Astrocyte (in vitro differentiated cells and primary cell): ENCODE measurements around the gene SYT17. TPM values are rescaled to one million over a fixed set of nuclear protein-coding genes. Genes with fewer than 3 reads are reported as not detected.
A peak's percentile ranks its signal among the peaks of the same experiment; 100 is the strongest.
"Not testable (repeated sequence)": the region's sequence is repeated elsewhere in the genome, so short reads cannot be mapped to it uniquely, and the experiment has no call there.

Experiments used
- DNase-seq: peaks from one replicate; pipeline ENCODE4 v3.0.0-alpha.2; 2010; ENCODE audit warnings: low read depth
- FAIRE-seq: peaks from 2 replicates; lab custom pipeline; 2011; peaks lifted over from hg19 to GRCh38; lab: Jason Lieb, UNC
- H2AFZ ChIP-seq: 2 replicates; pipeline ENCODE4 v1.6.0; 2012; ENCODE audit warnings: low read depth, low read length, inconsistent platforms
- H3K27ac ChIP-seq: 2 replicates; pipeline ENCODE4 v1.5.1; 2011; ENCODE audit warnings: low read depth, low read length, inconsistent platforms
- H3K27me3 ChIP-seq: 2 replicates; pipeline ENCODE4 v1.6.0; 2011; ENCODE audit warnings: low read length, inconsistent platforms; ENCODE audit not compliant: insufficient read depth
- H3K36me3 ChIP-seq: 2 replicates; pipeline ENCODE4 v1.5.1; 2011; ENCODE audit warnings: low read length, inconsistent platforms; ENCODE audit not compliant: insufficient read depth
- H3K4me1 ChIP-seq: 2 replicates; pipeline ENCODE4 v1.5.1; 2011; ENCODE audit warnings: low read length, inconsistent platforms; ENCODE audit not compliant: insufficient read depth
- H3K4me2 ChIP-seq: 2 replicates; pipeline ENCODE4 v1.6.0; 2012; ENCODE audit warnings: low read length, inconsistent platforms
- H3K4me3 ChIP-seq: 2 replicates; pipeline ENCODE4 v1.5.1; 2011; ENCODE audit warnings: low read depth, mild to moderate bottlenecking, low read length, inconsistent platforms; ENCODE audit not compliant: insufficient read depth
- H3K79me2 ChIP-seq: 2 replicates; pipeline ENCODE4 v1.6.0; 2012; ENCODE audit warnings: mild to moderate bottlenecking, low read length, inconsistent platforms; ENCODE audit not compliant: insufficient read depth
- H3K9ac ChIP-seq: 2 replicates; pipeline ENCODE4 v1.6.0; 2012; ENCODE audit warnings: mild to moderate bottlenecking, low read length, inconsistent platforms
- H3K9me3 ChIP-seq: 2 replicates; pipeline ENCODE4 v1.5.1; 2012; ENCODE audit warnings: low read depth, mild to moderate bottlenecking, low read length, inconsistent platforms; ENCODE audit not compliant: insufficient read depth
- H4K20me1 ChIP-seq: 2 replicates; pipeline ENCODE4 v1.6.0; 2012; ENCODE audit warnings: low read length, inconsistent platforms; ENCODE audit not compliant: insufficient read depth
- H3K27ac Mint-ChIP-seq: one replicate; pipeline ENCODE4 v1.8.0; 2021; ENCODE audit warnings: mild to moderate bottlenecking, mixed read lengths; ENCODE audit not compliant: unreplicated experiment
- H3K27me3 Mint-ChIP-seq: one replicate; pipeline ENCODE4 v1.8.0; 2021; ENCODE audit warnings: low read depth, mixed read lengths; ENCODE audit not compliant: unreplicated experiment
- H3K36me3 Mint-ChIP-seq: one replicate; pipeline ENCODE4 v1.8.0; 2021; ENCODE audit warnings: low read depth, mixed read lengths; ENCODE audit not compliant: unreplicated experiment
- H3K4me1 Mint-ChIP-seq: one replicate; pipeline ENCODE4 v1.8.0; 2021; ENCODE audit warnings: low read depth, mixed read lengths; ENCODE audit not compliant: unreplicated experiment
- H3K4me3 Mint-ChIP-seq: one replicate; pipeline ENCODE4 v1.8.0; 2021; ENCODE audit warnings: mild to moderate bottlenecking, moderate library complexity, mixed read lengths; ENCODE audit not compliant: unreplicated experiment
- H3K9me3 Mint-ChIP-seq: one replicate; pipeline ENCODE4 v1.8.0; 2021; ENCODE audit warnings: mild to moderate bottlenecking, mixed read lengths; ENCODE audit not compliant: unreplicated experiment
- EZH2 ChIP-seq: IDR thresholded peaks from 2 replicates; pipeline ENCODE4 v1.6.1; 2012; ENCODE audit warnings: mild to moderate bottlenecking, low read length, inconsistent platforms; ENCODE audit not compliant: insufficient read depth
- total RNA-seq: library from RNA; stranded (reverse); gene quantifications from 2 replicates; pipeline ENCODE4 v1.2.1, GENCODE V29; 2021
- TF ChIP-seq, protein P1 (sequence below): IDR thresholded peaks from 2 replicates; pipeline ENCODE4 v1.5.1; 2011; ENCODE audit warnings: low read depth, mild to moderate bottlenecking, inconsistent platforms, low read length, moderate library complexity; ENCODE audit not compliant: insufficient read depth

The SYT17 gene
- total RNA-seq, 1 donor from 2014 or later: 4.8 TPM

DNA sequence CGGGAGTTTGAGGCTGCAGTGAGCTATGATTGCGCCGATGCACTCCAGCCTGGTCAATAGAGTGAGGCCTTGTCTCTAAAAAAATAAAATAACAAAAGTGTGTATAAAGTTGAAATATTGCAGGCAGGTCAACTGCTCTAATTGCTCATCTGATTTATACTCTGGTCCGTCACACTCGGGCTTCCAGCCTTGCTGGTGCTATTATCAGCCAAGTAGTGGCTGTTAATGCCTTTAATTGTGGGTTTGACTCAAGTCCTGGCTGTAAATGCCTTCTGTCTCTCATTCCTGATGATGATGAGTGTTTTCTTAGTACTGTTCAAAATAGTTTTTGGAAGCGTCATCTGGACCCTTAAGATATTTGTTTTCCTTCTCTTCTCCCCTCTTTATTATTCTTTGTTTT is 18.4 kb downstream of the SYT17 start:
- no peak overlapping the region for H3K27ac Mint-ChIP-seq
- H3K27ac ChIP-seq: no peak overlapping the region

DNA sequence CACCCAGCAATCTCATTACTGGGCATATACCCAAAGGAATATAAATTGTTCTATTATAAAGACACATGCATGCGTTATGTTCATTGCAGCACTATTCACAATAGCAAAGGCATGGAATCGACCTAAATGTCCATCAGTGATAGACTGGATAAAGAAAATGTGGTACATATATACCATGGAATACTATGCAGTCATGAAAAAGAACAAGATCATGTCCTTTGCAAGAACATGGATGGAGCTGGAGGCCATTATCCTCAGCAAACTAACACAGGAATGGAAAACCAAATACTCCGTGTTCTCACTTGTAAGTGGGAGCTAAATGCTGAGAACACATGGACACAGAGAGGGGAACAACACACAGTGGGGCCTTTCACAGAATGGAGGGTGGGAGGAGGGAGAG is 19.9 kb downstream of the SYT17 start:
- H3K36me3 Mint-ChIP-seq, H3K27me3 Mint-ChIP-seq, H3K27ac Mint-ChIP-seq, H2AFZ ChIP-seq, H3K27ac ChIP-seq, H3K9me3 ChIP-seq, DNase-seq, H3K4me3 ChIP-seq, H3K4me1 ChIP-seq, FAIRE-seq, H3K4me1 Mint-ChIP-seq, H3K4me2 ChIP-seq, H3K9ac ChIP-seq, H3K9me3 Mint-ChIP-seq, H3K4me3 Mint-ChIP-seq, H4K20me1 ChIP-seq, H3K36me3 ChIP-seq, H3K79me2 ChIP-seq, H3K27me3 ChIP-seq: not testable (repeated sequence)

More for the DNA sequence above, 18.4 kb downstream of the SYT17 start:
- Mint-ChIP-seq H3K27me3 (no peaks in the 10 kb centered on the region), H3K4me1 (peaks cover 9% of the 10 kb centered on the region), H3K9me3 (no peaks in the 10 kb centered on the region), H3K4me3 (no peak overlapping the region), H3K36me3 (peaks cover 5% of the 10 kb centered on the region)
- Histone ChIP-seq H3K9ac (no peak overlapping the region), H3K36me3 (no peaks in the 10 kb centered on the region), H3K79me2 (no peaks in the 10 kb centered on the region), H4K20me1 (no peaks in the 10 kb centered on the region), H3K4me1 (peaks cover 4% of the 10 kb centered on the region), H3K27me3 (no peaks in the 10 kb centered on the region), H3K4me3 (no peak overlapping the region), H3K4me2 (no peak overlapping the region), H2AFZ (no peak overlapping the region), H3K9me3 (no peaks in the 10 kb centered on the region)
- DNase-seq: peak; percentile 20
- no peak for TF ChIP-seq EZH2
- no peak for FAIRE-seq

DNA sequence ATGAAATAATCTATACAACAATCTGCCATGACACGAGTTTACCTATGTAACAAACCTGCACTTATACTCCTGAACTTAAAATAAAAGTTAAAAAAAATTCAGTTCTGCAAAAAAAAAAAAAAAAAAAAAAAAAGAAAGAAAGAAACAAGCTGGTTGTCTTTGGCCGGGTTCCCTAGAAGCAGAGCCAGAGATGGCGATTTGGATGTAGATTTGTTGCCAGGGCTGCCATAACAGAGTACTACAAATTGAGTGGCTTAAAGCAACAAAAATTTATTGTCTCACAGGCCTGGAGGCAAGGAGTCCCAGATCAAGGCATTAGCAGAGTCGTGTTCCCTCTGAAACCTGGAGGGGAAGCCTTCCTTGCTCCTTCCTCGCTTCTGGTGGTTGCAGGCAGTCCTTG is 20.4 kb downstream of the SYT17 start:
- Histone ChIP-seq H3K79me2 (no peaks in the 10 kb centered on the region), H3K9me3 (no peaks in the 10 kb centered on the region), H3K36me3 (no peaks in the 10 kb centered on the region), H3K4me1 (peaks cover 4% of the 10 kb centered on the region), H3K27me3 (no peaks in the 10 kb centered on the region), H3K4me3 (no peak overlapping the region), H4K20me1 (no peaks in the 10 kb centered on the region), H2AFZ (no peak overlapping the region), H3K27ac (no peak overlapping the region), H3K9ac (no peak overlapping the region), H3K4me2 (no peak overlapping the region)
- DNase-seq: no peak
- FAIRE-seq: no peak
- Mint-ChIP-seq H3K27me3 (peaks cover 3% of the 10 kb centered on the region), H3K27ac (no peak overlapping the region), H3K36me3 (no peaks in the 10 kb centered on the region), H3K4me3 (no peak overlapping the region), H3K9me3 (no peaks in the 10 kb centered on the region), H3K4me1 (peaks cover 9% of the 10 kb centered on the region)
- TF ChIP-seq, protein P1, sequence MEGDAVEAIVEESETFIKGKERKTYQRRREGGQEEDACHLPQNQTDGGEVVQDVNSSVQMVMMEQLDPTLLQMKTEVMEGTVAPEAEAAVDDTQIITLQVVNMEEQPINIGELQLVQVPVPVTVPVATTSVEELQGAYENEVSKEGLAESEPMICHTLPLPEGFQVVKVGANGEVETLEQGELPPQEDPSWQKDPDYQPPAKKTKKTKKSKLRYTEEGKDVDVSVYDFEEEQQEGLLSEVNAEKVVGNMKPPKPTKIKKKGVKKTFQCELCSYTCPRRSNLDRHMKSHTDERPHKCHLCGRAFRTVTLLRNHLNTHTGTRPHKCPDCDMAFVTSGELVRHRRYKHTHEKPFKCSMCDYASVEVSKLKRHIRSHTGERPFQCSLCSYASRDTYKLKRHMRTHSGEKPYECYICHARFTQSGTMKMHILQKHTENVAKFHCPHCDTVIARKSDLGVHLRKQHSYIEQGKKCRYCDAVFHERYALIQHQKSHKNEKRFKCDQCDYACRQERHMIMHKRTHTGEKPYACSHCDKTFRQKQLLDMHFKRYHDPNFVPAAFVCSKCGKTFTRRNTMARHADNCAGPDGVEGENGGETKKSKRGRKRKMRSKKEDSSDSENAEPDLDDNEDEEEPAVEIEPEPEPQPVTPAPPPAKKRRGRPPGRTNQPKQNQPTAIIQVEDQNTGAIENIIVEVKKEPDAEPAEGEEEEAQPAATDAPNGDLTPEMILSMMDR: no peak
- TF ChIP-seq EZH2: no peak

DNA sequence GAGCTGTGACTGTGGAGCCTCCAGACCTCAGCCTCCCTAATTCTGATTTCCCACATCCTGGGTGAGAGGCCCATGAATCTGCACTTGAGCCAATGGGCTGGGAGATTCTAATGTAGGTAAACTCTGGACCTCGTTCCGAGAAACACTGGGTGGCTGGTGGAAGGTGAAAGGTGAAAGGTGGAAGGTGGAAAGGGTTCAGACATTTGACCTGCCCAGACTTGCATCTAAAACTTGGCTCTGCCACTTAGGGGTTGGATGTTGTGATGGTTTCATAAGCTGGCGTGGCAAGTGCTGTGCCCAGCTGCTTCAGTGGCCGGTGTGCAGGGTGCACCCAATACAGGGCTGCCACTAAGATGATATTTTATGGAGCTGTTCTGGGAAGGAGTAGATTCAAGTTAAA is 24.8 kb downstream of the SYT17 start:
- Histone ChIP-seq H3K27ac (no peak overlapping the region), H3K9ac (no peak overlapping the region), H3K4me2 (no peak overlapping the region), H2AFZ (no peak overlapping the region), H4K20me1 (no peaks in the 10 kb centered on the region), H3K4me1 (no peaks in the 10 kb centered on the region), H3K27me3 (no peaks in the 10 kb centered on the region), H3K36me3 (no peaks in the 10 kb centered on the region), H3K79me2 (no peaks in the 10 kb centered on the region), H3K9me3 (no peaks in the 10 kb centered on the region), H3K4me3 (no peak overlapping the region)
- Mint-ChIP-seq H3K27me3 (peaks cover 7% of the 10 kb centered on the region), H3K36me3 (peaks cover 3% of the 10 kb centered on the region), H3K27ac (no peak overlapping the region), H3K4me3 (no peak overlapping the region), H3K9me3 (no peaks in the 10 kb centered on the region), H3K4me1 (peaks cover 5% of the 10 kb centered on the region)
- FAIRE-seq (no peak), DNase-seq (no peak)
- no peak for TF ChIP-seq EZH2
- TF ChIP-seq, protein P1: no peak
